Muscle layer of duodenum (tissue), 2 donors: ENCODE data around the gene GYS2.

Source experiments
- H3K27ac ChIP-seq: one replicate; pipeline ENCODE4 v1.7.0; 2013; ENCODE audit warnings: mild to moderate bottlenecking, low read length
- H3K27me3 ChIP-seq: one replicate; pipeline ENCODE4 v1.7.0; 2013; ENCODE audit warnings: low read depth, mild to moderate bottlenecking, control low read depth, low read length
- H3K36me3 ChIP-seq, 2 donors: one replicate each; pipeline ENCODE4 v1.7.0; 2013; ENCODE audit warnings: low read length in 2 of 2, control low read depth in 1 of 2, mild to moderate bottlenecking in 1 of 2; ENCODE audit not compliant: insufficient read depth in 2 of 2, control insufficient read depth in 1 of 2
- H3K4me1 ChIP-seq, 2 donors: one replicate each; pipeline ENCODE4 v1.7.0; 2013; ENCODE audit warnings: low read length in 2 of 2, mild to moderate bottlenecking in 2 of 2, control low read depth in 1 of 2, moderate library complexity in 1 of 2; ENCODE audit not compliant: insufficient read depth in 2 of 2, control insufficient read depth in 1 of 2
- H3K4me3 ChIP-seq, 2 donors: one replicate each; pipeline ENCODE4 v1.7.0; 2013; ENCODE audit warnings: low read length in 2 of 2, low read depth in 1 of 2, mild to moderate bottlenecking in 1 of 2
- H3K9me3 ChIP-seq, 2 donors: one replicate each; pipeline ENCODE4 v1.7.0; 2013; ENCODE audit warnings: low read length in 2 of 2, control low read depth in 1 of 2, mild to moderate bottlenecking in 1 of 2; ENCODE audit not compliant: control insufficient read depth in 1 of 2
- donor health status: healthy.

The GYS2 gene

GRCh38 chr12:21526721-21527345, 77.8 kb downstream of the GYS2 start:
- no peak overlapping the region for H3K27ac ChIP-seq
- H3K4me3 ChIP-seq, result peak overlapping the region; percentile 53 to 80
- no peaks in the 10 kb centered on the region for H3K27me3 ChIP-seq
- H3K4me1 ChIP-seq, result peaks cover 0 to 21% of the 10 kb centered on the region in 2 donors
- H3K36me3 ChIP-seq, result no peaks in the 10 kb centered on the region
- no peaks in the 10 kb centered on the region for H3K9me3 ChIP-seq

DNA sequence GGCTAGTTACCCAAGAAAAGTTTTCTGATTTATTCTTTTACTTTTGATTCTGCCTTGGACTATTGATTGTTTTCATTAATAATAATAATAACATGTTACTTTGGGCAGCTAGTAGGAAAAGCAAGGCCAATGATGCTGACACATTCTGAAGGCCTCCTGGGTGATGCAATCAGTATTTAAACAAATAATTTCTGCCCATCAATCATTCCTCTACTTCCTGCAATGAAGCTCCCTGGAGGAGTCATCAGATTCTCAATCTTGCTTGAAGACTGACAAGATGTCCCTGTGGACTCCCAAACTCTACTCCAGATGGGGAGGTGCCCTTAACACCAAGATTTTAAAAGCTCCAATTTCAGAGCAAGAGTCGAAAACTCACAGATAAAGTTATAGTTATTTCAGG, 78.6 kb downstream of the GYS2 start, which contains the start of gene SPX:
SPX (plus strand) TSS at position 244 of the 400 bp plus-strand sequence. CDS start 177 bp downstream, outside the sequence.
- Histone ChIP-seq H3K4me1 (peaks cover 0 to 21% of the 10 kb centered on the region in 2 donors), H3K4me3 (peak within 1 kb of the TSS; percentile 53 to 80), H3K36me3 (no peaks in the 10 kb centered on the region), H3K27ac (no peak within 1 kb of the TSS), H3K9me3 (no peaks in the 10 kb centered on the region), H3K27me3 (no peaks in the 10 kb centered on the region)

GRCh38 chr12:21523148-21523547, 81.5 kb downstream of the GYS2 start:
- H3K9me3 ChIP-seq, result no peaks in the 10 kb centered on the region
- H3K4me1 ChIP-seq, result peaks cover 0 to 5% of the 10 kb centered on the region in 2 donors
- H3K36me3 ChIP-seq, result no peaks in the 10 kb centered on the region
- H3K27ac ChIP-seq, result no peak overlapping the region
- H3K27me3 ChIP-seq, result no peaks in the 10 kb centered on the region
- no peak overlapping the region for H3K4me3 ChIP-seq

DNA sequence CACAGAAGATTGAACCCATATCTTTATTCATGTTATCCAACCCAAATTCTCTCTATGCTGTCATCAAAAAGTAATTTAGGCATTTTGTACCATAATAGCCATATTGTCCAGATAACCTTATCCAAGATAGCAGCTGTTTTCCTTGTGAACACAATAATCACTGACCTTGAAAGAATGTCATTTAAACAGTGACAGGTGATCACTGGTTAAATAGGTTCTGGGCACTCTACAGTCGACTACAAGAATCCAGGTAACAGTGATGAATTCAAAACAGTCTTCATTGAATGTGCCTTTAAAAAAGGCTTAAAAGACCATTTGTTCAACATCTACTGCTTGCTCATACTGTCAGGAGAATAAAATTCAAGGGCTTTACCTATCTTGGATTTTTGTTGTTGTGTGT, 83.1 kb downstream of the GYS2 start:
- Histone ChIP-seq H3K4me1 (no peaks in the 10 kb centered on the region), H3K27me3 (no peaks in the 10 kb centered on the region), H3K4me3 (no peak overlapping the region), H3K27ac (no peak overlapping the region), H3K36me3 (peaks cover 2 to 3% of the 10 kb centered on the region in 2 donors), H3K9me3 (no peaks in the 10 kb centered on the region)

DNA sequence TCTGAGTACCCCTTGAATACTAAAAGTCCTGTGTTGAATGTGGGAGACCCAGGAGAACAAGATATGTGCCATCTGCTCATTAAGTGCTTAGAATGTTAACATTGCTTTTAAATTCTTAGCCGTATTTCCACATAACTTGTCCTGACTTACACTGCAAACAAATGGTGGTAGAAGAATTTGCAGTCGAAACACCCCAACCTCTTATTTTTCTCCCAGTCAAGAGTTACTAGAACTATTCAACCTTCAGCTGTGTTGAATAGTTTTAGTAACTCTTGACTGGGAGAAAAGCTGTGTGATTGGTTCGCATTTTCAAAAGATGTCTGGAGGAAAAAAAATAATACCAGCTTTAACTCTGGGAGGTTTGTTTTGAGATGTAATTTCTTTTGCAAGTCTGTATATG, 86.2 kb downstream of the GYS2 start:
- Histone ChIP-seq H3K4me1 (no peaks in the 10 kb centered on the region), H3K27me3 (no peaks in the 10 kb centered on the region), H3K36me3 (peaks cover 19 to 20% of the 10 kb centered on the region in 2 donors), H3K4me3 (no peak overlapping the region), H3K27ac (no peak overlapping the region), H3K9me3 (no peaks in the 10 kb centered on the region)

- no peak overlapping the region for H3K27ac ChIP-seq
- no peaks in the 10 kb centered on the region for H3K27me3 ChIP-seq
- H3K4me1 ChIP-seq, result no peaks in the 10 kb centered on the region
- H3K4me3 ChIP-seq, result no peak overlapping the region
- H3K36me3 ChIP-seq, result peaks cover 19 to 30% of the 10 kb centered on the region in 2 donors
- H3K9me3 ChIP-seq, result no peaks in the 10 kb centered on the region
Observed at GRCh38 chr12:21516281-21516680, 88.4 kb downstream of the GYS2 start.

GRCh38 chr12:21509768-21510167, 94.9 kb downstream of the GYS2 start:
- Histone ChIP-seq H3K36me3 (peaks cover 18 to 21% of the 10 kb centered on the region in 2 donors), H3K27me3 (no peaks in the 10 kb centered on the region), H3K4me3 (no peak overlapping the region), H3K9me3 (no peaks in the 10 kb centered on the region), H3K27ac (no peak overlapping the region), H3K4me1 (peaks cover 0 to 4% of the 10 kb centered on the region in 2 donors)

- Histone ChIP-seq H3K27ac (no peak overlapping the region), H3K9me3 (no peaks in the 10 kb centered on the region), H3K27me3 (no peaks in the 10 kb centered on the region), H3K4me3 (no peak overlapping the region), H3K4me1 (peaks cover 16 to 18% of the 10 kb centered on the region in 2 donors), H3K36me3 (peaks cover 8 to 12% of the 10 kb centered on the region in 2 donors)
Observed at GRCh38 chr12:21507849-21508248, 96.8 kb downstream of the GYS2 start.

GRCh38 chr12:21505888-21506287, 98.8 kb downstream of the GYS2 start:
- Histone ChIP-seq H3K4me3 (no peak overlapping the region), H3K36me3 (peaks cover 3 to 11% of the 10 kb centered on the region in 2 donors), H3K27me3 (no peaks in the 10 kb centered on the region), H3K27ac (no peak overlapping the region), H3K9me3 (no peaks in the 10 kb centered on the region), H3K4me1 (peaks cover 16 to 23% of the 10 kb centered on the region in 2 donors)

- H3K9me3 ChIP-seq, result no peaks in the 10 kb centered on the region
- H3K4me3 ChIP-seq, result peak overlapping the region; percentile 91 to 93
- peaks cover 25 to 42% of the 10 kb centered on the region in 2 donors for H3K4me1 ChIP-seq
- peaks cover 4 to 11% of the 10 kb centered on the region in 2 donors for H3K36me3 ChIP-seq
- no peaks in the 10 kb centered on the region for H3K27me3 ChIP-seq
- H3K27ac ChIP-seq, result no peak overlapping the region
Observed at GRCh38 chr12:21502872-21503271, 101.8 kb downstream of the GYS2 start.

DNA sequence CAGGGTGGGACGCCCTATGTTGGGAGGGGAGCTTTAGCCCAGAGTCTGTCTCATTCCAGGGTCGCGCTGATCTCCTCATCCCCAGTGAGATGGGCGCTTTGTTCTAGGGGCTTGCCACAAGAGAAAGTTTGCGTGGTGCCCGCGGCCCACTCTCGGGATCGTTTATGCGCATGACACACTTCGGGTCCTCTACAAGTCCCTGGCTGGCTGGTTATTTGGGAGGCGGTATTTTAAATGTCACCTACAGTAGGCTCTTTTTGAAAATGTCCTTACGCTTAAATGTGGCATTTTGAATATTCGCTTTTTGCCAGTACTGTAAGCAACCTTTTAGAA, 102.5 kb downstream of the GYS2 start:
- H3K4me3 ChIP-seq, result peak overlapping the region; percentile 91 to 93
- peaks cover 6 to 19% of the 10 kb centered on the region in 2 donors for H3K36me3 ChIP-seq
- peak overlapping the region; percentile 94 for H3K27ac ChIP-seq
- peaks cover 25 to 38% of the 10 kb centered on the region in 2 donors for H3K4me1 ChIP-seq
- no peaks in the 10 kb centered on the region for H3K9me3 ChIP-seq
- H3K27me3 ChIP-seq, result no peaks in the 10 kb centered on the region
